Activated CD4-positive, alpha-beta T cell treated with anti-CD3 and anti-CD28 coated beads for 48 hours (primary cell): ENCODE measurements around the gene PQBP1.

Experiments used
- DNase-seq: peaks from one replicate; pipeline ENCODE4 v3.0.0-alpha.2; 2020

The PQBP1 gene

GRCh38 chrX:48902135-48902534 lies 4.4 kb downstream of the PQBP1 start:
- DNase-seq, result no peak

DNA sequence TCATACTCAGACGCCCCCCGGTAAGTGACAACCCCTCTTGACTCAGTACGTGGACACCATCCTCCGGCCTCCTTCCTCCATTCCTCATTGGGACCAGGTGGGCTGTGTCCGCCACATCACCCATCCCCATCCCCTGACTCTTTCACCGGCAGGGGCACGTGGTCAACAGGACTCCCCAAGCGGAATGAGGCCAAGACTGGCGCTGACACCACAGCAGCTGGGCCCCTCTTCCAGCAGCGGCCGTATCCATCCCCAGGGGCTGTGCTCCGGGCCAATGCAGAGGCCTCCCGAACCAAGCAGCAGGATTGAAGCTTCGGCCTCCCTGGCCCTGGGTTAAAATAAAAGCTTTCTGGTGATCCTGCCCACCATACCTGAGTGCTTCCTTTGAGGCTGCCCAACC lies 5.0 kb downstream of the PQBP1 start:
- no peak for DNase-seq

- DNase-seq, result no peak
These were observed 5.6 kb downstream of the PQBP1 start for GRCh38 chrX:48903290-48903689.

GRCh38 chrX:48904180-48904579 lies 6.5 kb downstream of the PQBP1 start:
- DNase-seq, result no peak

- DNase-seq, result no peak
These were observed 6.9 kb downstream of the PQBP1 start for GRCh38 chrX:48904626-48905025.

DNA sequence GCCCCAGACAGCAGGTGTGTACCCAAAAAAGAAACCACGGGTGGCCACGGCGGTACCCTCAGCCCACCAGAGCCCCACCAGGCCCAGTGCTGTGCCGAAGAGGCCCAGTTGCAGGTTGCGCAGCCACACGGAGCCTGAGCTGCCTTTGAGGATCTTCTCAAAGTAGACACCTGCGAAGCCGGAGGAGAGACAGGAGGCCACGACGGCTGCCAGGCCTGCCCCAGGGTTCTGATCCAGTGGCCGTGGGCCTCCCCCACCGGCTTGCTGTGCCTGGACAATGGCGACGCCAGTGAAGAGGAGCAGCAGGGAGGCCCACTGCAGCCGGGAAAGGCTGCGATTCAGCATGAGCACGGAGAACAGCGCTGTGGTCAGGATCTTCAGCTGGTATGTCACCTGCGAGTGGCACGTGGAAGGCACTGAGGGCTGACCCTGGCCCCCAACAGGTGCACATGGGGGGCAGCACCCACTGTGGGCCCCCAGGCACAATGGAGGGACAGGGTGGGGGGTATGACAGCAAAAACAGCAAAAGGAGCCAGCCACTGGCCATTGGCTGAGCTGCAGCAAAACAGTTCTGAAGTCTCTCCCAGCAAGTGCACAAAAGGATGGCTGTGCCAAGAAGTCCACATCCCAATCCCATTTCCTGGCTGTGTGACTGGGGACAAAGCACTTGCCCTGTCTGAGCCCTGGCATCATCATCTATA lies 7.5 kb downstream of the PQBP1 start:
- no peak for DNase-seq

- DNase-seq, result no peak
These were observed 10.9 kb downstream of the PQBP1 start for GRCh38 chrX:48908600-48908999.

- no peak for DNase-seq
These were observed 12.1 kb downstream of the PQBP1 start for GRCh38 chrX:48909703-48910294.

DNA sequence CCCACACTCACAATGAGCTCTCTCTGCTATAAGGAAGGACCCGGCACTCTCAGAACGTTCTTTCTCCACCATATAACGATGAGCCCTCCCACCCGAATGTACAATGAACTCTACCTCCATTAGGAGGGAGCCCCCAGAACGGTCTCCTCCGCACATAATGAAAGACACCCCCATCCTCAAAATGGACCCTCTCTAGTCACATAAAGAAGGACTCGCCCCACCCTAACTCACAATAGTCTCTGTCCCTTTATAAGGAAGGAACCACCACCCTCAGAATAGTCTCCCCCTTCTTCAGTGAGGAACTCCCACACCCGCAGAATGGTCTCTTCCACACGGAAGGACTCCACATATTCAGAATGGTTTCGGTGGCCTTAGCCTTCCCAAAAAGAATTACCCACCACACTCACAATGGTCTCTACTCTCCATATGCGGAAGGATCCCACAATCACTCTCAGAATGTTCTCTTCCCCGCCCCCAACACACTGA lies 13.2 kb downstream of the PQBP1 start:
- DNase-seq, result no peak

DNA sequence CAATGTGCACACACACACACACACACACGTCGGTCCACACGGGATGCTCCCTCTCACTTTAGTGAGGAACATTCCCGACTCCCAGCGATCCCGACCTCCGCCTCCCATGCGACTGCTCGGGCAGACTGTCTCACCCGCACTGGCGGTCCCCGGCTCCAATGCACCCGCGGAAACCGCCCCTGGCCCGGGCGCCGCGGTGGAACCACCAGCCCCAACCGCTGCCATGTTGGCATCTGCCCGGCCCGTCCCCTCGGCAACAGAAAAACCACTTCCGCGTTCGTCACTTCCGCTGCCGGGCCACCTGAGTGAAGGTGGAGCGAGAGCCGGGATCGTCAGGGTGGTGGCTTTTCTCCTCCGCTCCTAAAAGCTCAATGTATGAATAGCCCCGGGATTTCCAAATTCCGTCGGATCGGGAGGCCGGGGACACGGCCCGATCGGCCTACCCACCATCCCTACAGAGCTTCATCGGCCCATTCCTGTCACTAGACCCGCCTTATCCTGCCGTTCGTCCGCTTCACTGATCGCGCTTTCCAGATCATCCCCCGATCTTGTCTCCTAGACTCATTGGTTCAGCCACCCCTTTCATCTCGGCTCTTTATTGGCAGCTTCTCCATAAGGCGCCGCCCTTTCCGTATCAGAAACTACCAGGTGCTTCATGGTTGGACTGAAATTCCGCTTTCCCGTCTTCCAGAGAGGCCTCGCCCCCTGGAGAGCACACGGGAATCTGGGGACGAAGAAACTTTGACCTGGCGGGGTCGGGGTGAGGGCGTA lies 13.9 kb downstream of the PQBP1 start, which contains the start of gene SLC35A2:
Gene SLC35A2, minus strand, starts transcription at position 235 of the 771 bp plus-strand sequence. Its CDS starts 10 bp downstream, at position 225.
- peak; percentile 92 for DNase-seq

DNA sequence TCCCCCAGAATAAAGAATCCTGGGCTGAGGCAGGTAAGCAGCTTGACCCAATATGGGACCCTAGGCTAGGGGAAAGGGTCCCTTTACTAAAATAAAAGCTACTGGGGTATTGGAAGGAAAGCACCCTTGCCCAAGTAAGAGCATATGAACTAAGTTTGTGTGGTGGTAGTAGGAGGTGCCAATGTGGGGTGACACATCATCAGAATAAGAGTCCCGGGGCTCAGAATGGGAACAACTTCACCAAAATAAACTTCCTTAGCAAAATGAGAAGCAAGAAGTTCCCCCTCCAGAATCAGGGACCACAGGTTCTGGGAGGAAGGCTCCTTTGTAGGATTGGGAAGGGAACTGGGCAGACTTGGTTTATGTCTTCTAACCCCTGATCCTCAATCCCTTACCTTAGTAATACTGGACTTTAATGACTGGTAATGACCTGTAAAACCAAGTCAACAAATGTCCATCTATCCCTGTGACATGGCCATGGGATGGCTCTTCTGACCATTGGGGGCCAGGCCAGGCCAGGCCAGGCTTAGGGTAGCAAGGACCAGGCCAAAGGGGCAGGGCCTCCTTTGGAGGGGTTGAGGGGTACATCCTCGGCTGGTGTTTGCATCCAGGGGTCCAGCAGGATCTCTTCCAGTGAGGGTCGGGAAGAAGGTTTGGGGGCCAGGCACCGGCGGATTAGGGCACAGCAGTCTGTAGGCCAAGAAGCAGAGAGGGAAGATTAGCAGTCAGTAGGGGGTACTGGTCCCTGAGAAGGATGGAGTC lies 16.1 kb downstream of the PQBP1 start:
- DNase-seq, result no peak

GRCh38 chrX:48914593-48915493 lies 17.1 kb downstream of the PQBP1 start:
- DNase-seq, result no peak

GRCh38 chrX:48917139-48918001 lies 19.6 kb downstream of the PQBP1 start:
- DNase-seq, result peak; percentile 89

DNA sequence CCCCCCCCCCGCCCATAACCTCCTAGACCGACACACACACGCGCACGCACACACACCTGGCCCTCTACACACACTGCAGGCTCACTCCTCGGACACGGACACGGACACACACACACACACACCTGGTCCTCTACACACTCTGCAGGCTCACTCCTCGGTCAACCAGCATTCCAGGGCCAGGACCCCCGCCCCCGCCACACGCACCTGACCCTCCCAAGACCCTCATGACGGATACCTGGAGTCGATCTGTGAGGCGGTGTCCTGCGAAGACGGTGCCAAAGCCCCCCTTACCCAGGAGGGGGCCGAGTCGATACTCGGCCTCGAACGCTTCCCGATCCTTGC lies 20.5 kb downstream of the PQBP1 start:
- DNase-seq, result no peak

DNA sequence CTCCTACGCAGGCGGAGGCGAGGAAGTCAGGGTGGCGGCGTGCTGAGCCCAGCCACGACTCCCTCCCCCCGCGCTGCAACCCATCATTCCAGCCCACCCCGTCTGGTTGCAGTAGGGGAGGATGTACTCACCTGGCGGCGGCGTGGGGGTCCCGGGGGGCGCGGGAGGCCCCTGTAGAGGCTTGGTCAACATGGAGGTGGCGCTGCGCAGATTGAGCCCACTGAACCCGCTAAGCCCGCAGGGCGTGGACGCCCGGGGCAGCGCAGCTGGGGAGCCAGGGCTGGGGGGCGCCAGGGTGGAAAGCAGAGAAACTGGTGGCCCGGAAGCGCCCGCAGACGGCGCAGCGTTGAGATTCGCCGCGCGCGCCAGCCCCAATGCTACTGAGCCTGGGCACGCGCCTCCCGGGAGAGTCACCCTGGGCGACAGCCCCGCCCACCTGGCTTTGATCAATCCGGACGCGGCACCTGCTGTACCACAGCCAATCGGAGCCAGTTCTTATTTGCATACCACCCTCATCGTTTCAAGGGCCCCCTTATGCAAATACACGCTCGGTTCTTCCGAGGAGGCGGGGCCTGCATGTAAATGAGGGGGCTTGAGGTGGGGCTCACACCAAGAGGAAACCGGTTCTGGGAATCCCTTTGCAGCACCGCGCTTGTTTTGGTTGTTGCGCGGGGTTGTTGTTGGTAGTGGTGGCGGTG lies 21.1 kb downstream of the PQBP1 start, which contains the start of gene PIM2:
Gene PIM2, minus strand, starts transcription at position 382 of the 698 bp plus-strand sequence. Its CDS starts 190 bp downstream, at position 192.
- DNase-seq, result peak; percentile 93

DNA sequence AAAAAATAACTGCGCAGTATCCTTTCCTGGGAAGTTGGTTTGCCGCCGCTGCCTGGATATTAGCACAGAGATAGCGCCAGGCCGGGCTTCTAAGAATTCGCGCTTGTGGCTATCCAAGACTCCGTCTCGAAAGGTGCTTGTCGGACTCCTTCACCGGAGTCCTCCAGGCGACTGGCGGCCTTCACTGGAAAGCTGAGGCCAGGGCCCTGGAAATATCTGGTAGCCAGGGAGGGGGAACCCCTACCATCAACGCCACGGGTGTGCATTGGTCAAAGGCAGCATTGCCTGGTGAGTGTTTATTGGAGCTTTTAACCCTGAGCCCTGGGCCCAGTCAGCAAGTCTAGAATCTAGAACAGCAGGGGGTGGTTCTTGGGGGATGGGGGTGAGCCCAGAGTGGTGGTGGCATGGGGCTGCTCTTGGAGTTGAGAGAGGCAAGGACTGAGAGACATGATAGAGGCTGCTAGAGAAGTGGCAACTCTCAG lies 21.7 kb downstream of the PQBP1 start:
- DNase-seq, result peak; percentile 66

DNA sequence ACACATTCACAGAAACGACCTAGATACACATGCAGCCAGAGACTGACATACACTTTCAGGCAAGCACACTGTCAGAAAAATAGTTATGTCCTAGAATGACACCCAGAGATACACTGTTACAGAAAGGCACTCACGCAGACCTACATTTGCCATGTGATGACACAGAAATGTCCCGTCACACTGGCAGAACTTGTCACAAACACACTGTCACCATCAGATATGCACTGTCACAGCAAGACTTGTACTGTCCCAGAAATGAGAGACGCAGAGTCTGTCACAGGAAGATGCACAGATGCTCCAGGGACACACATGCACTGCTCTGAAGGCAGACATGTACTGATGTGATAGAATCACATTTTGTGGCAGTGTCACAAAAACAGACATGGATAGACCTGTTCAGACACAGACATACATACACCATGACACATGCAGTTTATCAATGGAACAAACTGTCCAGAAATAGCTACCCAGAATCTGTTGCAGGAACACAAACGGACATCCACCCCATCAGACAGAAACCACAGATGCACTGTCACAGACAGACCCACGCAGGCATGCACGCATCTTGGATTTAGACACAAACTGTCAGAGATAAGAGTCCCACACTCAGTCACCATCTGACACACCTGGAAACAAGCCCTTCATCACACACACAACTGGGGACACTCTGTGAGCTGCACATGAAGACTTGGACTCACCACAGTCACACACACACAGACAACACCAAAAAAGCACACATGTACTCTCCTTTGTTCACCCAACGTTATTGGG lies 22.4 kb downstream of the PQBP1 start:
- peak; percentile 54 for DNase-seq

- no peak for DNase-seq
These were observed 23.0 kb downstream of the PQBP1 start for GRCh38 chrX:48920718-48921104.

GRCh38 chrX:48923771-48924170 lies 26.0 kb downstream of the PQBP1 start:
- no peak for DNase-seq
